ENCODE results near the gene CPNE6.

CPNE6 gene

GRCh38 chr14:24115422-24116127 lies 44.2 kb downstream of the CPNE6 start:
- no peak for ATAC-seq
- TF ChIP-seq ZNF8 (CRISPR knock-in tag; IDR thresholded peaks at IDR 0.05): no peak
- no peak for TF ChIP-seq ISL1 (CRISPR knock-in tag; IDR thresholded peaks at IDR 0.05)
- no peak for TF ChIP-seq ZNF70 (CRISPR knock-in tag; IDR thresholded peaks at IDR 0.05)
- no peak for TF ChIP-seq ARNTL (CRISPR knock-in tag; IDR thresholded peaks at IDR 0.05; ENCODE audit: borderline replicate concordance, low read depth)
- no peak for TF ChIP-seq BACH2 (CRISPR knock-in tag; IDR thresholded peaks at IDR 0.05; ENCODE audit: borderline replicate concordance)
- no peak for TF ChIP-seq PATZ1 (CRISPR knock-in tag; IDR thresholded peaks at IDR 0.05; ENCODE audit: borderline replicate concordance)

- no peak for ATAC-seq
- TF ChIP-seq ZNF565 (CRISPR knock-in tag; conservative IDR thresholded peaks at IDR 0.05; ENCODE audit: low read depth) (no peak), ISL1 (CRISPR knock-in tag; IDR thresholded peaks at IDR 0.05) (no peak)
Observed at GRCh38 chr14:24116128-24116814, 44.9 kb downstream of the CPNE6 start.

- TF ChIP-seq ARNTL (CRISPR knock-in tag; IDR thresholded peaks at IDR 0.05; ENCODE audit: borderline replicate concordance, low read depth) (no peak), PATZ1 (CRISPR knock-in tag; IDR thresholded peaks at IDR 0.05; ENCODE audit: borderline replicate concordance) (no peak), PPARA (CRISPR knock-in tag; IDR thresholded peaks at IDR 0.05; ENCODE audit: borderline replicate concordance) (no peak), CSRNP3 (CRISPR knock-in tag; IDR thresholded peaks at IDR 0.05) (no peak), ZFP30 (CRISPR knock-in tag; IDR thresholded peaks at IDR 0.05) (no peak), ESRRG (CRISPR knock-in tag; IDR thresholded peaks at IDR 0.05) (no peak), TOX (CRISPR knock-in tag; IDR thresholded peaks at IDR 0.05; ENCODE audit: borderline replicate concordance) (no peak), ZC3H10 (CRISPR knock-in tag; IDR thresholded peaks at IDR 0.05) (no peak), ZNF565 (CRISPR knock-in tag; conservative IDR thresholded peaks at IDR 0.05; ENCODE audit: low read depth) (no peak), GLIS3 (CRISPR knock-in tag; IDR thresholded peaks at IDR 0.05) (no peak), ZNF70 (CRISPR knock-in tag; IDR thresholded peaks at IDR 0.05) (no peak), CREB5 (CRISPR knock-in tag; IDR thresholded peaks at IDR 0.05; ENCODE audit: low read depth) (no peak), TCF4 (CRISPR knock-in tag; IDR thresholded peaks at IDR 0.05; ENCODE audit: borderline replicate concordance) (no peak), ISL1 (CRISPR knock-in tag; IDR thresholded peaks at IDR 0.05) (no peak), ZFP3 (CRISPR knock-in tag; IDR thresholded peaks at IDR 0.05) (no peak), OSR1 (CRISPR knock-in tag; IDR thresholded peaks at IDR 0.05) (no peak), TSHZ2 (CRISPR knock-in tag; IDR thresholded peaks at IDR 0.05) (no peak)
- ATAC-seq: no peak
Observed at GRCh38 chr14:24117179-24117578, 45.8 kb downstream of the CPNE6 start.

Data from SK-N-SH treated with all-trans-retinoic acid at 6 μM for 48 hours (cell line).